AG09309 (cell line): ENCODE data around the gene CBLB.

Source experiments
- DNase-seq: peaks from one replicate; pipeline ENCODE4 v3.0.0-alpha.2; 2010; ENCODE audit warnings: low read depth
- H3K4me3 ChIP-seq: 2 replicates; pipeline ENCODE4 v1.5.1; 2011; ENCODE audit warnings: mild to moderate bottlenecking, low read depth, low read length, moderate library complexity; ENCODE audit not compliant: control insufficient read depth
- CTCF ChIP-seq: IDR thresholded peaks from 2 replicates; pipeline ENCODE4 v1.5.1; 2011; ENCODE audit warnings: mild to moderate bottlenecking, low read depth, low read length, inconsistent platforms; ENCODE audit not compliant: insufficient read depth, control insufficient read depth; ENCODE audit errors: missing control alignments

Gene CBLB

GRCh38 chr3:105907777-105908176 lies 39.0 kb upstream of the CBLB start:
- no peak for DNase-seq
- no peak for TF ChIP-seq CTCF
- H3K4me3 ChIP-seq, result no peak overlapping the region

- no peak overlapping the region for H3K4me3 ChIP-seq
- peak; percentile 78 for DNase-seq
- no peak for TF ChIP-seq CTCF
Observed at GRCh38 chr3:105906836-105907235, 38.0 kb upstream of the CBLB start.

GRCh38 chr3:105906345-105906744 lies 37.5 kb upstream of the CBLB start:
- no peak for TF ChIP-seq CTCF
- DNase-seq, result no peak
- H3K4me3 ChIP-seq, result no peak overlapping the region

GRCh38 chr3:105905328-105905727 lies 36.5 kb upstream of the CBLB start:
- TF ChIP-seq CTCF, result no peak
- DNase-seq, result no peak
- no peak overlapping the region for H3K4me3 ChIP-seq

GRCh38 chr3:105904678-105905284 lies 36.0 kb upstream of the CBLB start:
- DNase-seq, result no peak
- TF ChIP-seq CTCF, result no peak
- H3K4me3 ChIP-seq, result no peak overlapping the region

- H3K4me3 ChIP-seq, result no peak overlapping the region
- no peak for TF ChIP-seq CTCF
- no peak for DNase-seq
Observed at GRCh38 chr3:105904251-105904650, 35.4 kb upstream of the CBLB start.

- no peak overlapping the region for H3K4me3 ChIP-seq
- no peak for TF ChIP-seq CTCF
- DNase-seq, result peak; percentile 57
Observed at GRCh38 chr3:105899516-105899915, 30.7 kb upstream of the CBLB start.
